Muscle of leg (tissue), 11 donors: ENCODE results near the gene RABGAP1L. TPM values are rescaled to one million over a fixed set of nuclear protein-coding genes. Genes with fewer than 3 reads are reported as not detected.

Experiments used
- DNase-seq: peaks from one replicate; pipeline ENCODE4 v3.0.0; 2013
- H3K27ac ChIP-seq: one replicate; pipeline ENCODE4 v1.5.1; 2013; ENCODE audit warnings: mild to moderate bottlenecking, low read length, control low read depth
- H3K27me3 ChIP-seq: one replicate; pipeline ENCODE4 v1.6.1; 2013; ENCODE audit warnings: low read length; ENCODE audit not compliant: control insufficient read depth, insufficient read depth
- H3K36me3 ChIP-seq: one replicate; pipeline ENCODE4 v1.6.1; 2013; ENCODE audit warnings: low read length; ENCODE audit not compliant: control insufficient read depth, insufficient read depth
- H3K4me1 ChIP-seq: one replicate; pipeline ENCODE4 v1.6.1; 2013; ENCODE audit warnings: low read length; ENCODE audit not compliant: control insufficient read depth, insufficient read depth
- H3K4me3 ChIP-seq: one replicate; pipeline ENCODE4 v1.5.1; 2013; ENCODE audit warnings: low read length, control low read depth
- H3K9me3 ChIP-seq: replicated peaks from 2 replicates; pipeline ENCODE4 v1.6.1; 2013; ENCODE audit warnings: low read depth, low read length; ENCODE audit not compliant: control insufficient read depth
- WGBS: methylation state at CpG from one replicate; pipeline ENCODE4 v1.1.5; 2013; ENCODE audit warnings: missing lambda C conversion rate; ENCODE audit not compliant: insufficient coverage; 5-methylcytosine and 5-hydroxymethylcytosine counted together
- polyA plus RNA-seq, 8 donors: library from polyadenylated mRNA; unstranded; fragments of 120-200 nt; gene quantifications; one replicate each; pipeline versions ENCODE4 v1.2.1 to v1.2.3, GENCODE V29; 2013; ENCODE audit warnings: inconsistent platforms in 1 of 8, low replicate concordance in 1 of 8; ENCODE audit not compliant: insufficient read length in 8 of 8, insufficient read depth in 1 of 8
- total RNA-seq: library from RNA; stranded (reverse); fragments of 120-200 nt; gene quantifications from one replicate; pipeline ENCODE4 v1.2.4, GENCODE V29; 2013

RABGAP1L gene
- total and polyA plus RNA-seq, 9 donors = 9.8 to 27.2 (median 11.6) TPM

DNA sequence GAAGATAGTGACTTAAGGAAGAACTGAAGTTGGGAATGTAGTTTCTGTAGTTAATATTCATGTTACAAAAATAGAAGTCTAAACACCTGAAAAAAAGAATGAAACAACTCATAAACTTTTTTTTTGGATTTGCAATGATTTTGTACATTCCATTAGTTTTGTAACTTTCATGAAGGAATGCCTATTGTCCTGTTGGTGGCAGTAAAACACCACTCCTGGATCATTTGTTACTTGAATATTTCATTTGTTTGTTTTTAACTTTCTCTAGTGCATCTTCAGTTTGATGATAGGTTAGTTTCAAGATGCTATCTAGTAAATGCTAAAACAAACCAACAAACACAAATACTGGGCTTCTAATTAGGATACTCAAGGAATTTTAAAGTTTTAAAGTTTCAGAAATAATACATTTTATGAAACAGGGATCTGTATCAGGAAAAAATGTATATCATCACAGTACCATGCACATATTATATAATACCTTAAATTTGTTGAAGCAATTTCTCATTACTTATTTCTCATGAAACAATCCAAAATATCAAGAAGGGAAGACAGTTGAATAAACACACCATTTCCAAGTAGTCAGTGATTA, 610.7 kb downstream of the RABGAP1L start:
- no peak overlapping the region for H3K27ac ChIP-seq
- H3K4me1 ChIP-seq = no peaks in the 10 kb centered on the region
- no peaks in the 10 kb centered on the region for H3K36me3 ChIP-seq
- no peak overlapping the region for H3K4me3 ChIP-seq
- H3K9me3 ChIP-seq = no peaks in the 10 kb centered on the region
- H3K27me3 ChIP-seq = no peaks in the 10 kb centered on the region
- peak; percentile 86 for DNase-seq

DNA sequence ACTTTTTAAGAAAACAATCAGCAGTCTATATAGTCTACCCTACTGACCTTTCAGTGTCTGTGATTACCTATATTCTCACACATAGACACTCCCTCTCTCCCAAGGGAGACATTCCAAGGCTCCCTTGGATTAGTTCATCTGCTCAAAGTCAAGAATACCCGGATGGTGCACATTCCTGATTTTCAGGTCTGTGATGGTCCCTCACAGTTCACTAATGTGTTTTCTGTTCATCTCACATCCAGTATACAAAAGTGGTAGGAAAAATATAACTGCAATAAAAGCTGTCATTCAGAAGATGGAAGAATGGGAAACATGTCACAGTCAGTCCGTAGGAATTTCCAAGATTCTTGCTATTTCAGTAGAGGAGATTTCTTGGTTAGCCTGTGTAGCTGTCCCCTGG, 616.3 kb downstream of the RABGAP1L start:
- no CpG with 5 or more reads among the region's 2 CpGs for WGBS

DNA sequence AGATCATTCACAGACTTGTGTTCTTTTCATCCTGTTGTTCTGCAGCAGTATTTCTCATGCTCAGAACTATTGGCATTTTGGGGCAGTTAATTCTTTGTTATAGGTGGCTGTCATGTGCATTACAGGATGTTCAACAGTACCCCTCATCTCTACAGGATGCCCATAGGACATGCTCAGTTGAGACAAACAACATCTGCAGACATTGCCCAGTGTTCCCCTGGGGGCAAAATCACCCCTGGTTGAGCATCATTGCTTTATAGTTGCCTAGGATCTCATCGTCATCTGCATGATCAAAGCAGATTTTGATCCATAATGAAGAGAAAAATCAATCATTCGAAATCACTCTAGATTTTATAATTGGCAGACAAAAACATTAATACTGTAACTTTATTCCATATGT, 617.9 kb downstream of the RABGAP1L start:
- Histone ChIP-seq H3K27ac (no peak overlapping the region), H3K27me3 (no peaks in the 10 kb centered on the region), H3K4me3 (no peak overlapping the region), H3K9me3 (no peaks in the 10 kb centered on the region), H3K36me3 (no peaks in the 10 kb centered on the region), H3K4me1 (no peaks in the 10 kb centered on the region)
- WGBS = 100% methylated on average over 1 of the region's 2 CpGs
- no peak for DNase-seq

More for the DNA sequence above, 616.3 kb downstream of the RABGAP1L start:
- H3K36me3 ChIP-seq = no peaks in the 10 kb centered on the region
- no peak overlapping the region for H3K27ac ChIP-seq
- DNase-seq = no peak
- H3K9me3 ChIP-seq = no peaks in the 10 kb centered on the region
- no peaks in the 10 kb centered on the region for H3K4me1 ChIP-seq
- H3K4me3 ChIP-seq = no peak overlapping the region
- no peaks in the 10 kb centered on the region for H3K27me3 ChIP-seq

- no peak overlapping the region for H3K4me3 ChIP-seq
- no peaks in the 10 kb centered on the region for H3K27me3 ChIP-seq
- no peaks in the 10 kb centered on the region for H3K9me3 ChIP-seq
- DNase-seq = no peak
- no peaks in the 10 kb centered on the region for H3K4me1 ChIP-seq
- H3K36me3 ChIP-seq = no peaks in the 10 kb centered on the region
- H3K27ac ChIP-seq = no peak overlapping the region
- WGBS = 93% methylated on average over 3 of the region's 6 CpGs
These were observed 626.2 kb downstream of the RABGAP1L start for GRCh38 chr1:174785510-174785909.

DNA sequence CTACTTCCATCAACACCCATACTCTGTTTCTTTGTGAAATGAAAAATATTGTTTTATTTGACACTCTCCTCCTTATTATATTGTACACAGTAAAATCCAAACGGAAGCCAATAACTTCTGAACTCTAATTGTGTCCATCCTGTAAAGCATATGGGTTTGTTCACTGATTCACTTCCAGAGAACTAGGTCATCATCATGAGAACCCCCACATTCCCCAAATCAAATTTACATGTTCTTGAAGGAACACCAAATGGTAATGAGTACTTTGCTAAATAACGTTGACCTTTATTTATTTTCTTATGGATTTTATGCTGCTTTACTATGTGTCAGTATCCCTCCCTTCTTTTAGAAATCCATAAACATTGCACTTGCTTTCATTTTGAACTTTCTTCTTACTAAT, 627.0 kb downstream of the RABGAP1L start:
- no peak overlapping the region for H3K27ac ChIP-seq
- no peaks in the 10 kb centered on the region for H3K27me3 ChIP-seq
- WGBS = no CpG with 5 or more reads among the region's 2 CpGs

GRCh38 chr1:174786760-174787159, 627.4 kb downstream of the RABGAP1L start:
- no peaks in the 10 kb centered on the region for H3K9me3 ChIP-seq
- no peaks in the 10 kb centered on the region for H3K36me3 ChIP-seq
- no peaks in the 10 kb centered on the region for H3K4me1 ChIP-seq
- DNase-seq = no peak
- no peak overlapping the region for H3K4me3 ChIP-seq
- H3K27me3 ChIP-seq = no peaks in the 10 kb centered on the region
- H3K27ac ChIP-seq = no peak overlapping the region
- WGBS = 78% methylated on average over 3 of the region's 4 CpGs

More for the DNA sequence above, 627.0 kb downstream of the RABGAP1L start:
- Histone ChIP-seq H3K4me3 (no peak overlapping the region), H3K4me1 (no peaks in the 10 kb centered on the region), H3K36me3 (no peaks in the 10 kb centered on the region), H3K9me3 (no peaks in the 10 kb centered on the region)
- no peak for DNase-seq

- Histone ChIP-seq H3K36me3 (no peaks in the 10 kb centered on the region), H3K27ac (no peak overlapping the region), H3K4me3 (no peak overlapping the region), H3K9me3 (no peaks in the 10 kb centered on the region), H3K4me1 (no peaks in the 10 kb centered on the region), H3K27me3 (no peaks in the 10 kb centered on the region)
- WGBS = no CpG with 5 or more reads among the region's 1 CpG
- no peak for DNase-seq
These were observed 629.7 kb downstream of the RABGAP1L start for GRCh38 chr1:174788981-174789380.

DNA sequence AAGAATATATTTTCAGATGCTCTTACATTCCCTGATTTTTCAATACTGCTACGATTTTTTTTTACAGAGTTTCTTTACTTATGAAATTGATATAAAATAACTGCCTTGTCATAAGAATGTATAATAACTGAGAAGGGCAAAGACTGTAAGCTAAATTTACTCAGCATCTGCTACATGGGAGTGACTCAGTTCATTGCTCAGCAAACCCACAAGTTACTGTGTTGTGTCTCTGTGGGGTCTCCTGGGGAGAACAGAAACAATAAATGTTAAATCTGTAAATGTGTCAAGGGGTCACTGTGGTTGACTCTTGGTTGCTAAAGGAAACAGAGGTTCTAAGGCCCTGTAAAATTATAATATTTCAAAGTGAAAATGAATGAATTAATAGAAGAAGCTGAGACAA, 630.1 kb downstream of the RABGAP1L start:
- DNase-seq = no peak
- no CpG with 5 or more reads among the region's 1 CpG for WGBS
- Histone ChIP-seq H3K27me3 (no peaks in the 10 kb centered on the region), H3K4me3 (no peak overlapping the region), H3K27ac (no peak overlapping the region), H3K4me1 (no peaks in the 10 kb centered on the region), H3K36me3 (no peaks in the 10 kb centered on the region), H3K9me3 (no peaks in the 10 kb centered on the region)

DNA sequence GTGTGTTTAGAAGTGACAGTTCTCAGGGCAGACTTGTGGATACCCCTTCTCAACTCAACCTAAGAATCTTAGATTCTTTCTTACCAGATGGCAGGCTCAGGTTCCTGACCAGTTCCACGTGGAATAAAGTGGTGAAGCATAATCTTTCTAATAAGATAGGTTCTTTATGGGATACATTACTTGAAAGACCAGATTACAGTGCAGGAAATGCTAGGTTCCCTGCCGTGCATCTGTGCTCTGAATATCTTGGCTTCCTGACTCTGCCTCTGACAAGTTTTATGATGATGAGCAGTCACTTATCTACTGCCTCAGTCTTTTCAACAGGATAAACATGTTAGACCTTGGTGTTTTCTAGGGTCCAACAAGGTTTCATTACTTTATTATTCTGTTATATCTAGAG, 632.5 kb downstream of the RABGAP1L start:
- DNase-seq = no peak
- Histone ChIP-seq H3K9me3 (no peaks in the 10 kb centered on the region), H3K27ac (no peak overlapping the region), H3K4me3 (no peak overlapping the region), H3K4me1 (no peaks in the 10 kb centered on the region), H3K27me3 (no peaks in the 10 kb centered on the region), H3K36me3 (no peaks in the 10 kb centered on the region)
- no CpG with 5 or more reads among the region's 2 CpGs for WGBS

GRCh38 chr1:174794861-174795260, 635.5 kb downstream of the RABGAP1L start:
- WGBS = no CpG with 5 or more reads among the region's 1 CpG
- Histone ChIP-seq H3K36me3 (no peaks in the 10 kb centered on the region), H3K4me1 (no peaks in the 10 kb centered on the region), H3K4me3 (no peak overlapping the region), H3K27ac (no peak overlapping the region), H3K27me3 (no peaks in the 10 kb centered on the region), H3K9me3 (no peaks in the 10 kb centered on the region)
- no peak for DNase-seq

DNA sequence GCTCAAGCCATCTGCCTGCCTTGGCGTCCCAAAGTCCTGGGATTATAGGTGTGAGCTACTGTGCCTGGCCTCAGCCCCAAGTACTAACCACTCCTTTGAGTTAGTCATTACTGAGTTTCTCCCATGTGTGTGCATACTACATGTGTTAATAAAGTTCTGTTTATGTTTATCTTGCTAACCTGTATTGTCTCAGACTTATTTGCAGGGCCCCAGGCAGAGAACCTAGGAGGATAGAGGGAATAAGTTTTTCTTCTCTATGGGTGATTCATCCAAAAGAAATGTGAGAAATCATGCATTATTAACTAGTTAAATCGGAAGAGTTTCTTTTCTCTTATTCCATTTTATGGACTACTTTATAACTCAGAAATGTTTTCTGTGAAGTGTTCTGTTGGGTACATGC, 636.5 kb downstream of the RABGAP1L start:
- no peak for DNase-seq
- Histone ChIP-seq H3K27ac (no peak overlapping the region), H3K4me1 (peaks cover 7% of the 10 kb centered on the region), H3K36me3 (no peaks in the 10 kb centered on the region), H3K4me3 (no peak overlapping the region), H3K27me3 (no peaks in the 10 kb centered on the region), H3K9me3 (no peaks in the 10 kb centered on the region)
- WGBS = no CpG with 5 or more reads among the region's 2 CpGs
